AML-193 (cell line): ENCODE results near the gene COX19.
"Not testable (repeated sequence)": the region's sequence is repeated elsewhere in the genome, so short reads cannot be mapped to it uniquely, and the experiment has no call there.

Experiments
- DNase-seq, 2 experiments: peaks; one replicate each; lab custom pipeline; 2025; lab: John Stamatoyannopoulos, UW

COX19 gene

GRCh38 chr7:960972-961371 lies 14.4 kb downstream of the COX19 start:
- not testable (repeated sequence) for DNase-seq

GRCh38 chr7:960269-960871 lies 15.0 kb downstream of the COX19 start:
- DNase-seq = no peak

GRCh38 chr7:959740-960139 lies 15.6 kb downstream of the COX19 start:
- DNase-seq = not testable (repeated sequence)

GRCh38 chr7:959271-959670 lies 16.1 kb downstream of the COX19 start:
- no peak for DNase-seq

GRCh38 chr7:958221-959200 lies 16.8 kb downstream of the COX19 start:
- DNase-seq = no peak

- DNase-seq = peak; percentile 74 to 79
Observed at GRCh38 chr7:957418-958220, 17.7 kb downstream of the COX19 start.

- no peak for DNase-seq
Observed at GRCh38 chr7:956031-956430, 19.3 kb downstream of the COX19 start.

- DNase-seq = peak; percentile 18 to 51
Observed at GRCh38 chr7:954330-955238, 20.8 kb downstream of the COX19 start, which contains the start of gene ADAP1. ADAP1 (minus strand) TSS chr7:954680; CDS start chr7:954477, 203 bp downstream.

GRCh38 chr7:953547-954327 lies 21.6 kb downstream of the COX19 start:
- DNase-seq = peak; percentile 44 to 58

GRCh38 chr7:952548-953441 lies 22.6 kb downstream of the COX19 start:
- no peak for DNase-seq

- DNase-seq = no peak
Observed at GRCh38 chr7:951881-952547, 23.3 kb downstream of the COX19 start.

- no peak for DNase-seq
Observed at GRCh38 chr7:949021-949934, 26.1 kb downstream of the COX19 start.

- DNase-seq = no peak
Observed at GRCh38 chr7:947391-948210, 27.7 kb downstream of the COX19 start.

GRCh38 chr7:946256-946996 lies 28.9 kb downstream of the COX19 start:
- DNase-seq = no peak

GRCh38 chr7:945556-946255 lies 29.6 kb downstream of the COX19 start:
- no peak for DNase-seq
